Thoracic aorta (tissue), 2 donors: ENCODE data around the gene SAPCD1. TPM values are rescaled to one million over a fixed set of nuclear protein-coding genes. Genes with fewer than 3 reads are reported as not detected.

ENCODE experiments used
- ATAC-seq: fragments of 150-250 bp; one replicate; pipeline ENCODE4 v1.8.0; 2017; ENCODE audit warnings: low read depth; ENCODE audit not compliant: insufficient number of reproducible peaks, low FRiP score
- DNase-seq: peaks from one replicate; pipeline ENCODE4 v3.0.0-alpha.2; 2020; ENCODE audit warnings: low spot score
- H3K27ac ChIP-seq, 2 donors: fragments of 200-600 bp; sonication (generic); 1 replicate in 1 of 2; 2 replicates in 1 of 2; pipeline ENCODE4 v1.5.1; 2016; ENCODE audit warnings: mild to moderate bottlenecking in 2 of 2, moderate library complexity in 2 of 2
- H3K27me3 ChIP-seq: fragments of 200-600 bp; sonication (generic); replicated peaks from 2 replicates; pipeline ENCODE4 v1.6.0; 2016; ENCODE audit warnings: mild to moderate bottlenecking; ENCODE audit not compliant: insufficient read depth
- H3K36me3 ChIP-seq: fragments of 200-600 bp; sonication (generic); one replicate; pipeline ENCODE4 v1.5.1; 2016
- H3K4me1 ChIP-seq, 2 donors: fragments of 200-600 bp; sonication (generic); 1 replicate in 1 of 2; 2 replicates in 1 of 2; pipeline versions ENCODE4 v1.5.1 to v1.6.0; 2016; ENCODE audit warnings: low read depth in 2 of 2, mild to moderate bottlenecking in 1 of 2; ENCODE audit not compliant: control insufficient read depth in 1 of 2
- H3K4me3 ChIP-seq: fragments of 200-600 bp; sonication (generic); 2 replicates; pipeline ENCODE4 v1.5.1; 2016; ENCODE audit warnings: mild to moderate bottlenecking
- H3K9me3 ChIP-seq: fragments of 200-600 bp; sonication (generic); 2 replicates; pipeline ENCODE4 v1.5.1; 2016
- total RNA-seq, 2 donors: library from RNA; depleted of rRNA; stranded (reverse); fragments of >200 nt; gene quantifications; one replicate each; pipeline versions ENCODE4 v1.1.0 to v1.2.3, GENCODE V29; 2016
- TF ChIP-seq, protein P1 (sequence below): fragments of 200-600 bp; sonication (generic); IDR thresholded peaks from one replicate; pipeline ENCODE4 v1.5.1; 2019; ENCODE audit warnings: antibody characterized with exemption

Gene SAPCD1
- total RNA-seq, 2 donors from 2014 or later = 13.3 TPM; not detected in 1

DNA sequence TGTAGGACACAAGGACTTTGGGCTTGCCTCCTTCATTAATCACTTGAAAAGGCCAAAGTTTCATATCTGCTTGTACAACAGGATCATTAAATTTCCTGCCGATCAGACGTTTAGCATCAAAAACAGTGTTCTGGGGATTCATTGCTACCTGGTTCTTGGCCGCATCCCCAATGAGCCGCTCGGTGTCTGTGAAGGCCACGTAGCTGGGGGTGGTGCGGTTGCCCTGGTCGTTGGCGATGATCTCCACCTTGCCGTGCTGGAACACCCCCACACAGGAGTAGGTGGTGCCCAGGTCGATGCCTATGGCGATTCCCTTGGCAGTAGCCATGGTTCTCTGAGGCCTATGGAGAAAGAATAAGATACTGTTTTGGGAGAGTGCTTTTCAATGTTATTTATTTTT is 49.2 kb downstream of the SAPCD1 start:
- Histone ChIP-seq H3K4me3 (no peak overlapping the region), H3K4me1 (peaks cover 12 to 16% of the 10 kb centered on the region in 2 donors), H3K27me3 (no peaks in the 10 kb centered on the region), H3K9me3 (no peaks in the 10 kb centered on the region), H3K36me3 (no peaks in the 10 kb centered on the region), H3K27ac (no peak overlapping the region)
- no peak for ATAC-seq
- TF ChIP-seq, protein P1, sequence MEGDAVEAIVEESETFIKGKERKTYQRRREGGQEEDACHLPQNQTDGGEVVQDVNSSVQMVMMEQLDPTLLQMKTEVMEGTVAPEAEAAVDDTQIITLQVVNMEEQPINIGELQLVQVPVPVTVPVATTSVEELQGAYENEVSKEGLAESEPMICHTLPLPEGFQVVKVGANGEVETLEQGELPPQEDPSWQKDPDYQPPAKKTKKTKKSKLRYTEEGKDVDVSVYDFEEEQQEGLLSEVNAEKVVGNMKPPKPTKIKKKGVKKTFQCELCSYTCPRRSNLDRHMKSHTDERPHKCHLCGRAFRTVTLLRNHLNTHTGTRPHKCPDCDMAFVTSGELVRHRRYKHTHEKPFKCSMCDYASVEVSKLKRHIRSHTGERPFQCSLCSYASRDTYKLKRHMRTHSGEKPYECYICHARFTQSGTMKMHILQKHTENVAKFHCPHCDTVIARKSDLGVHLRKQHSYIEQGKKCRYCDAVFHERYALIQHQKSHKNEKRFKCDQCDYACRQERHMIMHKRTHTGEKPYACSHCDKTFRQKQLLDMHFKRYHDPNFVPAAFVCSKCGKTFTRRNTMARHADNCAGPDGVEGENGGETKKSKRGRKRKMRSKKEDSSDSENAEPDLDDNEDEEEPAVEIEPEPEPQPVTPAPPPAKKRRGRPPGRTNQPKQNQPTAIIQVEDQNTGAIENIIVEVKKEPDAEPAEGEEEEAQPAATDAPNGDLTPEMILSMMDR = no peak
- no peak for DNase-seq

DNA sequence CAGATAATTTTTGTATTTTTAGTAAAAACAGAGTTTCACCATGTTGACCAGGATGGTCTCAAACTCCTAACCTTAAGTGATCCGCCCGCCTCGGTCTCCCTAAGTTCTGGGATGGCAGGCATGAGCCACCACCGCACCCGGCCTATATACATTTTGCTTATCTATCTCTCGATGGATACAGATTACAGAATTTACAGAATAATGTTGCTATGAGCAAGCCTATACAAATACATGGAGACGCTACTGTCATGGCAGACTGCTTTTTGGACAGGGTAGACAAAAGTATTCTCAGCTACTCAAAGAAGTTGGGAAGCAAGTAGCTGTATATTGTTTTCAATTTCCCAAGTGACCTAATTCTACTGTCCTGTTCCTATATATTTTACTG is 51.0 kb downstream of the SAPCD1 start:
- TF ChIP-seq, protein P1 = no peak
- Histone ChIP-seq H3K36me3 (no peaks in the 10 kb centered on the region), H3K4me3 (peak overlapping the region; percentile 81), H3K27ac (peak overlapping the region; percentile 91 to 93), H3K4me1 (peaks cover 8 to 17% of the 10 kb centered on the region in 2 donors), H3K9me3 (no peaks in the 10 kb centered on the region), H3K27me3 (no peaks in the 10 kb centered on the region)
- ATAC-seq = no peak
- no peak for DNase-seq

Other genes starting within 250 kb of the SAPCD1 start
- not detected for gene MCCD1, start 233.7 kb upstream of the SAPCD1 start, total RNA-seq
- gene DDX39B, start 220.7 kb upstream of the SAPCD1 start, total RNA-seq = 100 to 1,000 TPM; 198 to 217 TPM
- under 1 TPM; 0.78 to 0.95 TPM for gene ATP6V1G2, start 216.0 kb upstream of the SAPCD1 start, total RNA-seq
- 10 to 100 TPM; 23.8 to 24.2 TPM for gene NFKBIL1, start 215.0 kb upstream of the SAPCD1 start, total RNA-seq
- gene LTA, start 190.4 kb upstream of the SAPCD1 start, total RNA-seq = not detected
- gene TNF, start 187.1 kb upstream of the SAPCD1 start, total RNA-seq = 1 to 10 TPM in 1 of 2 donors, under 1 TPM in 1; 0.71 to 3.2 TPM
- not detected for gene LTB, start 180.2 kb upstream of the SAPCD1 start, total RNA-seq
- 10 to 100 TPM in 1 of 2 donors, 1 to 10 TPM in 1; 4.9 to 37.9 TPM for gene LST1, start 176.4 kb upstream of the SAPCD1 start, total RNA-seq
- gene NCR3, start 169.7 kb upstream of the SAPCD1 start, total RNA-seq = not detected
- 10 to 100 TPM; 21.5 to 39.6 TPM for gene AIF1, start 147.4 kb upstream of the SAPCD1 start, total RNA-seq
- 100 to 1,000 TPM in 1 of 2 donors, 10 to 100 TPM in 1; 94.2 to 130 TPM for gene PRRC2A, start 141.9 kb upstream of the SAPCD1 start, total RNA-seq
- gene BAG6, start 110.0 kb upstream of the SAPCD1 start, total RNA-seq = 100 to 1,000 TPM; 154 to 182 TPM
- gene APOM, start 106.8 kb upstream of the SAPCD1 start, total RNA-seq = 1 to 10 TPM in 1 of 2 donors, not detected in 1; 2.2 TPM
- gene C6orf47, start 101.9 kb upstream of the SAPCD1 start, total RNA-seq = 10 to 100 TPM; 23.7 to 40.1 TPM
- gene GPANK1, start 97.7 kb upstream of the SAPCD1 start, total RNA-seq = 10 to 100 TPM; 15.0 to 19.2 TPM
- gene CSNK2B, start 96.6 kb upstream of the SAPCD1 start, total RNA-seq = 100 to 1,000 TPM; 175 to 202 TPM
- 10 to 100 TPM in 1 of 2 donors, 1 to 10 TPM in 1; 9.6 to 24.3 TPM for gene LY6G5B, start 92.7 kb upstream of the SAPCD1 start, total RNA-seq
- gene LY6G5C, start 81.6 kb upstream of the SAPCD1 start, total RNA-seq = not detected
- gene ABHD16A, start 59.3 kb upstream of the SAPCD1 start, total RNA-seq = 10 to 100 TPM; 49.3 to 52.8 TPM
- not detected for gene LY6G6F, start 55.8 kb upstream of the SAPCD1 start, total RNA-seq
- gene LY6G6D, start 47.3 kb upstream of the SAPCD1 start, total RNA-seq = not detected
- not detected for gene LY6G6C, start 40.9 kb upstream of the SAPCD1 start, total RNA-seq
- not detected for gene MPIG6B, start 39.3 kb upstream of the SAPCD1 start, total RNA-seq
- gene DDAH2, start 33.4 kb upstream of the SAPCD1 start, total RNA-seq = 100 to 1,000 TPM; 136 TPM
- gene CLIC1, start 26.1 kb upstream of the SAPCD1 start, total RNA-seq = 100 to 1,000 TPM; 222 to 251 TPM
- 10 to 100 TPM in 1 of 2 donors, 1 to 10 TPM in 1; 5.7 to 10.5 TPM for gene MSH5, start 22.7 kb upstream of the SAPCD1 start, total RNA-seq
- gene VWA7, start 14.7 kb downstream of the SAPCD1 start, total RNA-seq = under 1 TPM; 0.68 to 0.78 TPM
- gene VARS1, start 33.1 kb downstream of the SAPCD1 start, total RNA-seq = 10 to 100 TPM; 24.8 to 46.8 TPM
- 10 to 100 TPM; 21.2 to 40.1 TPM for gene LSM2, start 44.3 kb downstream of the SAPCD1 start, total RNA-seq
- 1 to 10 TPM; 1.1 to 1.2 TPM for gene HSPA1L, start 52.6 kb downstream of the SAPCD1 start, total RNA-seq
- 100 to 1,000 TPM; 240 to 354 TPM for gene HSPA1A, start 52.9 kb downstream of the SAPCD1 start, total RNA-seq
- 100 to 1,000 TPM; 178 to 262 TPM for gene HSPA1B, start 65.1 kb downstream of the SAPCD1 start, total RNA-seq
- gene NEU1, start 100.2 kb downstream of the SAPCD1 start, total RNA-seq = 10 to 100 TPM; 26.0 to 35.2 TPM
- gene SLC44A4, start 116.3 kb downstream of the SAPCD1 start, total RNA-seq = 1 to 10 TPM in 1 of 2 donors, not detected in 1; 5.8 TPM
- gene EHMT2, start 135.0 kb downstream of the SAPCD1 start, total RNA-seq = 10 to 100 TPM; 19.5 to 33.2 TPM
- gene ZBTB12, start 139.4 kb downstream of the SAPCD1 start, total RNA-seq = 1 to 10 TPM in 1 of 2 donors, not detected in 1; 1.6 TPM
- 10 to 100 TPM; 13.8 to 40.2 TPM for gene C2, start 165.1 kb downstream of the SAPCD1 start, total RNA-seq
- gene CFB, start 183.4 kb downstream of the SAPCD1 start, total RNA-seq = 100 to 1,000 TPM in 1 of 2 donors, 10 to 100 TPM in 1; 55.2 to 142 TPM
- 10 to 100 TPM; 62.4 to 69.3 TPM for gene NELFE, start 196.3 kb downstream of the SAPCD1 start, total RNA-seq
- 10 to 100 TPM; 37.7 to 73.0 TPM for gene SKIC2, start 196.5 kb downstream of the SAPCD1 start, total RNA-seq
- 10 to 100 TPM; 14.1 to 45.4 TPM for gene DXO, start 209.5 kb downstream of the SAPCD1 start, total RNA-seq
- 100 to 1,000 TPM in 1 of 2 donors, 10 to 100 TPM in 1; 30.2 to 162 TPM for gene C4A, start 219.4 kb downstream of the SAPCD1 start, total RNA-seq